ENCODE data around the gene RNF212. TPM values are rescaled to one million over a fixed set of nuclear protein-coding genes. Genes with fewer than 3 reads are reported as not detected.
A peak's percentile ranks its signal among the peaks of the same experiment; 100 is the strongest.

Gene RNF212
- total and polyA plus RNA-seq, 2 experiments from 2014 or later: 8.4 to 10.4 TPM

DNA sequence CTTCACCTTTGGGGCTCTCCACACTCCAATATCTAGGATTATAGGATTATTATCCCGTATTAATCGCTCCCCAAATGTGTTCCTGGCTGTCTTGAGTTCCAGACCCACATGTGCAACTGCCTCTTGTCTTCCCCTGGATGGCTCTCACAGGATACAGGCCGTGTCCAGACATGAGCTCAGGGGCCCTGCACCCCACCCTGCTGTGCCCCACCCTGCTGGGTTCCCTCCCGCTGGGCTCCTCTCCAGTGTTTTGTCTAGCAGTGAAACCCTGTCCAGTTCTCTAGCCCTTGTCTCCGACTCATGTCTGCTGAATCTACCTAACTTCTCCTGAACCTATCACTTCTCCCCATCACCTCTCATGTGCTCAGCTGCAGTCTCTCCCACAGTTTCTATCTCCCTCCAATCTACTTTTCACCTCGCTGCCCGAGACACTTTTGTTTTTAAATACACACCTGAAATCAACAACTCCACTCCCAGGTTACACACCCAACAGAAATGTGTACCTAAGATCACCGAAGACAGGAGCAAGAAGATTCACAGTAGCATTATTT lies 2.0 kb downstream of the RNF212 start:
- H3K9me2 ChIP-seq (replicated peaks; ENCODE audit: insufficient read depth): no peaks in the 10 kb centered on the region
- no peak for DNase-seq (ENCODE audit: low spot score)
- H3K4me1 ChIP-seq (ENCODE audit: insufficient read depth): peaks cover 6% of the 10 kb centered on the region
- H3K27ac ChIP-seq: no peak overlapping the region
- H4K20me1 ChIP-seq (ENCODE audit: insufficient read depth, poor library complexity, severe bottlenecking): no peaks in the 10 kb centered on the region
- H3K27me3 ChIP-seq: peaks cover 4% of the 10 kb centered on the region
- H2AFZ ChIP-seq: no peak overlapping the region
- H3K79me2 ChIP-seq: no peaks in the 10 kb centered on the region
- TF ChIP-seq EZH2 (IDR thresholded peaks at IDR 0.05; ENCODE audit: borderline replicate concordance) (no peak), EZH2phosphoT487 (IDR thresholded peaks at IDR 0.05; ENCODE audit: low read depth, severe bottlenecking, unreplicated experiment) (no peak)
- TF ChIP-seq, protein P1, sequence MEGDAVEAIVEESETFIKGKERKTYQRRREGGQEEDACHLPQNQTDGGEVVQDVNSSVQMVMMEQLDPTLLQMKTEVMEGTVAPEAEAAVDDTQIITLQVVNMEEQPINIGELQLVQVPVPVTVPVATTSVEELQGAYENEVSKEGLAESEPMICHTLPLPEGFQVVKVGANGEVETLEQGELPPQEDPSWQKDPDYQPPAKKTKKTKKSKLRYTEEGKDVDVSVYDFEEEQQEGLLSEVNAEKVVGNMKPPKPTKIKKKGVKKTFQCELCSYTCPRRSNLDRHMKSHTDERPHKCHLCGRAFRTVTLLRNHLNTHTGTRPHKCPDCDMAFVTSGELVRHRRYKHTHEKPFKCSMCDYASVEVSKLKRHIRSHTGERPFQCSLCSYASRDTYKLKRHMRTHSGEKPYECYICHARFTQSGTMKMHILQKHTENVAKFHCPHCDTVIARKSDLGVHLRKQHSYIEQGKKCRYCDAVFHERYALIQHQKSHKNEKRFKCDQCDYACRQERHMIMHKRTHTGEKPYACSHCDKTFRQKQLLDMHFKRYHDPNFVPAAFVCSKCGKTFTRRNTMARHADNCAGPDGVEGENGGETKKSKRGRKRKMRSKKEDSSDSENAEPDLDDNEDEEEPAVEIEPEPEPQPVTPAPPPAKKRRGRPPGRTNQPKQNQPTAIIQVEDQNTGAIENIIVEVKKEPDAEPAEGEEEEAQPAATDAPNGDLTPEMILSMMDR (IDR thresholded peaks at IDR 0.05; ENCODE audit: poor library complexity): no peak
- H3K4me2 ChIP-seq: no peak overlapping the region
- H3K9me3 ChIP-seq (ENCODE audit: low read depth): no peaks in the 10 kb centered on the region
- no peaks in the 10 kb centered on the region for H3K36me3 ChIP-seq (replicated peaks; ENCODE audit: insufficient read depth, low read depth)
- 77% methylated on average over 8 of the region's 8 CpGs for WGBS (ENCODE audit: low lambda C conversion rate, missing lambda C conversion rate)
- no peak overlapping the region for H3K4me3 ChIP-seq

DNA sequence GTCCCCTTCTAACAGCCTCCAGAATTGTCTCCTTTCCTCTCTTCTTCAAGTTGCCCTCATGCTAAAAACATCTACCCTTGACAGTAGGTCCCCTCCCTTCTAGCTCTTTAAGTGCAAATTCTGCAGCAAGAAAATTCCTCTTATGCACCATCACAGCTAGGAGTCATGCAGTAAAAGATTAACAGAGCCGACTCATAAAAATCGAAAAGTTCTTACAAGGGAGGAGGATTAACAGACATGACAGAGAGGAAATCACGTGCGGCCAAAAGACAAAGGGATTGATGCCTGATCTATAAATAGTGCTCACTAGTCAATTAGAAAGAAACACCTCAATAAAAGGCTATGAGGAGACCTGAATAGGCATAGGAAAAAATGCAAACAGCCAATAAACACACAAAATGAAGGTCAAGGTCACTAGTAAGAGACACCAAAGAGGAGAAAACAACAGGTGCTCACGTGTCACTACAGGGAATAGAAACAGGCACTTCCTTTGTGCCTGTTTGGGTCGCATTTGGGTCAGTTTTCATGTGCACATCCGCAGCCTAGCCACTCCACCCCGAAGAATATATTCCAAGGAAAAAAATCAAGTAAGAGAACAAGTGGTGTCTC lies 3.4 kb downstream of the RNF212 start:
- no peaks in the 10 kb centered on the region for H3K36me3 ChIP-seq (replicated peaks; ENCODE audit: insufficient read depth, low read depth)
- H4K20me1 ChIP-seq (ENCODE audit: insufficient read depth, poor library complexity, severe bottlenecking): no peaks in the 10 kb centered on the region
- TF ChIP-seq, protein P1 (IDR thresholded peaks at IDR 0.05; ENCODE audit: poor library complexity): no peak
- TF ChIP-seq EZH2phosphoT487 (IDR thresholded peaks at IDR 0.05; ENCODE audit: low read depth, severe bottlenecking, unreplicated experiment) (no peak), EZH2 (IDR thresholded peaks at IDR 0.05; ENCODE audit: borderline replicate concordance) (no peak)
- H2AFZ ChIP-seq: no peak overlapping the region
- peaks cover 4% of the 10 kb centered on the region for H3K27me3 ChIP-seq
- peaks cover 6% of the 10 kb centered on the region for H3K4me1 ChIP-seq (ENCODE audit: insufficient read depth)
- H3K27ac ChIP-seq: peak overlapping the region; percentile 76
- H3K9me3 ChIP-seq (ENCODE audit: low read depth): no peaks in the 10 kb centered on the region
- H3K4me3 ChIP-seq: no peak overlapping the region
- H3K9me2 ChIP-seq (replicated peaks; ENCODE audit: insufficient read depth): no peaks in the 10 kb centered on the region
- WGBS (ENCODE audit: low lambda C conversion rate, missing lambda C conversion rate): 61% methylated on average over 8 of the region's 8 CpGs
- no peak overlapping the region for H3K4me2 ChIP-seq
- no peaks in the 10 kb centered on the region for H3K79me2 ChIP-seq
- peak; percentile 56 for DNase-seq (ENCODE audit: low spot score)

DNA sequence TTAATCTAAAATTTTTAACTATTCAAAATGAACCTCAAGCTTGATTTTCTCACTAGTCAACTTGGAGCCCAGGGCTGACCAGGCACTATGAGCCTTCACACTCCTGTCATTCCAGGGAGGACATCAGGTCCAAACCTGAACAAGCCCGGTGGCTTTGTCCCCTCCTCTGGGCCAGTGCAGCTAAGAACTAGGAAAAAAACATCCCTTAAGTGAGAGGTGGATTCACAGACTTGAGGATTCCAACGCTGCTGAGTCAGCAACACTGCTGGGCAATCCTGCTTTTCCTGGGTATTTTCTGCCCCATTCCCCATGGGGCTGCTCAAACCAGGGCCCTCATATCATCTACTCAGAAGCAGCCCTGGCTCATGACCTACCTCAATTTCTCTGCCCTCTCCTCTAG lies 4.0 kb downstream of the RNF212 start:
- no peak for DNase-seq (ENCODE audit: low spot score)
- H3K79me2 ChIP-seq: no peaks in the 10 kb centered on the region
- H3K4me1 ChIP-seq (ENCODE audit: insufficient read depth): peaks cover 6% of the 10 kb centered on the region
- H3K9me3 ChIP-seq (ENCODE audit: low read depth): no peaks in the 10 kb centered on the region
- H2AFZ ChIP-seq: no peak overlapping the region
- no peaks in the 10 kb centered on the region for H4K20me1 ChIP-seq (ENCODE audit: insufficient read depth, poor library complexity, severe bottlenecking)
- H3K27me3 ChIP-seq: peaks cover 2% of the 10 kb centered on the region
- WGBS (ENCODE audit: low lambda C conversion rate, missing lambda C conversion rate): 85% methylated on average over 2 of the region's 2 CpGs
- H3K36me3 ChIP-seq (replicated peaks; ENCODE audit: insufficient read depth, low read depth): no peaks in the 10 kb centered on the region
- TF ChIP-seq, protein P1 (IDR thresholded peaks at IDR 0.05; ENCODE audit: poor library complexity): no peak
- no peak for TF ChIP-seq EZH2phosphoT487 (IDR thresholded peaks at IDR 0.05; ENCODE audit: low read depth, severe bottlenecking, unreplicated experiment)
- no peaks in the 10 kb centered on the region for H3K9me2 ChIP-seq (replicated peaks; ENCODE audit: insufficient read depth)
- peak overlapping the region; percentile 76 for H3K27ac ChIP-seq
- no peak overlapping the region for H3K4me3 ChIP-seq
- H3K4me2 ChIP-seq: no peak overlapping the region
